ENCODE measurements around the gene TMEM106B.

Gene TMEM106B

GRCh38 chr7:12226756-12227155 lies 15.7 kb downstream of the TMEM106B start:
- in situ Hi-C loops (cut with MboI; ENCODE audit: low sequenced_read_pairs): no loop called here

DNA sequence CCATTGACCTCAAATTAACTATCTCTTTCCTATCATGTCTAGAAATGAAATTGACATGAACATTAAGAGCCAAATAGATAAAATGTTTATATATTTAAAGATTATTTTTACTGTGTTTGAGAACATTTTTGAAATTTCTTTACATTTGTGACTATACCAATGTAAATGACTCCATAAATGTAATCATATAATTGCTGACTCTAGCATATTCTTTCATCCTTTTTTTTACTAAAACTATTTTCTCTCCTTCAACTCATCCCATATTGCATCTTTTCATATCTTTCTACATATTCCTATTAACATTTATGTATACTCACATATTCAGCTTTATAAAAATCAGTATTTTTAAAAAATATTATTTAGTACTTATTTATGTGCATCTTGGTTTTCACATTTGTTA lies 16.9 kb downstream of the TMEM106B start:
- in situ Hi-C loops (cut with MboI; ENCODE audit: low sequenced_read_pairs): no loop called here

DNA sequence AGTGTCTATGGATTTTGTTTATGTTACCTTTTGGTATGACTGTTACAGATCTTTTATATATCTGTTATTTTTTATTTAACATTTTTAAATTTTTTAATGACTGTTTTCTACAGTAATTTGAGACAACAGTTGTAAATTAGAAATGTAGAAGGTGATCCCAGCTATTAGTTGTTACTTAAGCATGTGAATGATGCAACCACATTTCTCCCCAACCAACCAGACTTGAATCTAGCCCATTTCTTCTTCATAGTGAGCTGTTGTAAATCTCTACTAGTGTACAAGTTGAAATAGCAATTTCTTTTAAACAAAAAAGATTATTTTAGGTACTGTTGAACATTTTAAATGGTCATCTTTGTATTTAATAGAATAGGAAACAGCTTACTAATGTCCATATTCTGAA lies 18.0 kb downstream of the TMEM106B start:
- in situ Hi-C loops (cut with MboI; ENCODE audit: low sequenced_read_pairs): no loop called here

GRCh38 chr7:12231097-12231496 lies 20.0 kb downstream of the TMEM106B start:
- in situ Hi-C loops (cut with MboI; ENCODE audit: low sequenced_read_pairs): no loop called here

- in situ Hi-C loops (cut with MboI; ENCODE audit: low sequenced_read_pairs): no loop called here
These were observed 22.1 kb downstream of the TMEM106B start for GRCh38 chr7:12233175-12233574.

GRCh38 chr7:12234334-12234865 lies 23.3 kb downstream of the TMEM106B start:
- in situ Hi-C loops (cut with MboI; ENCODE audit: low sequenced_read_pairs): no loop called here

DNA sequence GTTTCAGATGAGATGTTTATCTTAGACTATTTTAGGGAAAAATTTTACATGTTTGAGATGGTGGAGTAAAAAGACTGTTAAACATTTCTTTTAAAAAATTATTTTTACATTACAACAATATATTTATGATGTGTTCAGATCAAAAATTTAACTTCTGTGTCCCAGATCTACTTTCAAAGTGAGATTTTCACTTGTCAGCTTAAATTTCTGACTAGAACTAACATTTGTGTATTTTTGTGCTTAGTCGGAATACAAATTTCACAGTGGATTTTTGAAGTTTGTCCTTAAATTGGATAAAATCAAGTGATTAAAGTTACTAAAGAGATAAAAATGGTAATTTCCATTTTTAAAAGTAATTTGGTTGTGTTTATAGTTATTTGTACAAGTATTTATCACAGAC lies 24.9 kb downstream of the TMEM106B start:
- in situ Hi-C loops (cut with MboI; ENCODE audit: low sequenced_read_pairs): no loop called here

DNA sequence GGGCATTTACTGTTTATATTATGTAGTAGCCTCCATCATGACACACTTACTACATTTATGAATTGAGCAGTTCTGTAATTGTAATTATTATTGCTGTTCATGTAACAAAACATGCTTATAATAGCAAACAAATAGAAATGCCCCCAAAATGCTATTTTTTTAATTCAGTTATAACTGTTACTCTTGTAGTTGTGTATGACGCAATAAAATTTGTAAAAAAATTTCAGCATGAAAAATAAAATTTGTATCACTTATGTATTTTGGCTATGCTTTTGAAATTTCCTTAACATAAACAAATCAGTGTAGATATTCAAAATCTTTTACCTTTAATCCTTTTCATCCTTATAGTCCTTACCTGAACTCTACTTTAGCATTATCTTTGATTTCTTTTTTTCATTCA lies 25.9 kb downstream of the TMEM106B start:
- in situ Hi-C loops (cut with MboI; ENCODE audit: low sequenced_read_pairs): no loop called here

DNA sequence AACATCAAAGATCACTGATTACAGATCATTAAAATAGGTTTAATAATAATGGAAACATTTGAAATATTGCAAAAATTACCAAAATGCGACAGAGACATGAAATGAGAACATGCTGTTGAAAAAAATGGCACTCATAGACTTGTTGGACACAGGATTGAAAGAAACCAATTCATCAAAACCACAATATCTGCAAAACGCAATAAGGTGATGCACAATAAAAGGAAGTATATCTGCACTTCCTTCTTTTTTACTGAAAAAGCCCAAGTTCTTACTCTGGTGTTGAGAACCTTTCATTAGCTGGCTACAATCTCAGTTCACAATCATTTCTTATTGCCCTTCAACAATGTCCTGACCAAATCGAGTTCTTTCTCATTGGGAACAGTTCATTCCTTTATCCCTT lies 28.7 kb downstream of the TMEM106B start:
- in situ Hi-C loops (cut with MboI; ENCODE audit: low sequenced_read_pairs): no loop called here

GRCh38 chr7:12244129-12244528 lies 33.0 kb downstream of the TMEM106B start:
- in situ Hi-C loops (cut with MboI; ENCODE audit: low sequenced_read_pairs): no loop called here

DNA sequence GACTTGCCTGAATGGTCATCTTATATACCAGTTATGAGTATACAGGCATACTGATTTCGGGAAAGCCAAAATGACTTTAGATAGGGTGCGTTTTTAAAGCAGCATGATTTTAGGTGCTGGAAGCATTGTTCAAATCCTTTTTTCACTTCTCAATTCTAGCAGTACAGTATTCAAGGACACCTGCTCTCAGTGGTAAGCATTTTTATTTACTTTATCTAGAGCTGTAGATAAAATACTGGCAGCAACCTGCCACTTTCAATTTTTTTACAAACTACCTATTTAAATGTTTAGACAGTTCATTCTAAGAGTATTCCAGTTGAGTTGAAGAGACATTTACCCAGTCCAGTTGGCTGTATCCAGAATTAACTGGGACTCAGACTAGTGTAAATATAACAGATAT lies 33.6 kb downstream of the TMEM106B start:
- in situ Hi-C loops (cut with MboI; ENCODE audit: low sequenced_read_pairs): no loop called here

DNA sequence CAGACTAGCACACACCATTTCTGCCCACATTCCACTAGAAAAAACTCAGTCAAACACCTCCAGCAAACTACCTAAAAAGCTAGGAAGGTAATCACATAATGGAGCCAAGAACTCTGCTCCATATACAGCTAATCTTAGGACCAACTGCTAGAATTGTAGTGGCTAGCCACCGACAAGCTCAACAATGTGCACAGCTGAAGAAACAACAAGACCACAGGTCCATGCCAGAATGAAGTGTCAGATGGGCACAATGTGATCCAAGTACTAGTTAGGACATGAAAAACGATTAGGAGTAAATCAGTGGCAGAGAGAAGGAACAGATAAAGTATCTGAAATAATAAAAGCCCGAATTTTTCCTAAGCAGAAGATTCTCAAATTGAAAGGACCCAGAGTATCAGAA lies 38.6 kb downstream of the TMEM106B start:
- in situ Hi-C loops (cut with MboI; ENCODE audit: low sequenced_read_pairs): no loop called here

DNA sequence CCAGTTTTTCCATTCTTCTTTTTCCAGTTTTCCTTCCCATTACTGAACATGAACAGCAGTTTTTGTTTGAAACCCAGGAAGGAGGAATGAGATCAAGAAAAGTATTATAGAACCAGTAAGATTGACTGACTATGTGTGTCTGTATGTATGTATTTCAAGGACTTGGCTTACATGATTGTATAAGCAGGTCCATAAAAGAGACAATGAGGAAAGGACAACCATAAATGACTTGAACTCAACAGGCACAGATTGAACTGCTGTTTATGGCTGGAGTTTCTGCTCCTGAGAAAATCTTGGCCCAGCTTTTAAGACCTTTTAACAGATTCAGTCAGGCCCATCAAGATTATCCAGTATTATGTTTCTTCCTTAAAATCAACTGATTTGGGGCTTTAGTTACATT lies 39.1 kb downstream of the TMEM106B start:
- in situ Hi-C loops (cut with MboI; ENCODE audit: low sequenced_read_pairs): no loop called here

DNA sequence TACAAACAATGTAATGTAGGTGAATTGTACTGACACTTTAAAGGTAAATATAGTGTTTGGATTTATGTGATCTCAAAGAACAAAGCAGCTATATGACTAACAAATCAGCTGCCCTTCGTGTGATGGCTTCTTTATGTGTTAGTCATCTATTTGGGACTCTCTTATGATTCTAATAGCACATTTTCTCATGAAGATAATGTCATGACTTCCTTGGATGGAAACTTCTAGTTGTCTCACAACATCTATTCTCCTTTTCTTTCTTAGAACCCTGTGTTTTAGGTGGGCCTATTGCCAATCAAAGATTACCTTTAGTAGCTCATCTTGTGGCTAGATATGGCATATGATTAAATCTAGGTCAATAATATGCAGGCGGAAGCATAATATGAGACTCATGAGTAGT lies 45.0 kb downstream of the TMEM106B start:
- in situ Hi-C loops (cut with MboI; ENCODE audit: low sequenced_read_pairs): no loop called here

GRCh38 chr7:12257582-12257981 lies 46.5 kb downstream of the TMEM106B start:
- in situ Hi-C loops (cut with MboI; ENCODE audit: low sequenced_read_pairs): no loop called here

- in situ Hi-C loops (cut with MboI; ENCODE audit: low sequenced_read_pairs): no loop called here
These were observed 47.0 kb downstream of the TMEM106B start for GRCh38 chr7:12258074-12258473.

DNA sequence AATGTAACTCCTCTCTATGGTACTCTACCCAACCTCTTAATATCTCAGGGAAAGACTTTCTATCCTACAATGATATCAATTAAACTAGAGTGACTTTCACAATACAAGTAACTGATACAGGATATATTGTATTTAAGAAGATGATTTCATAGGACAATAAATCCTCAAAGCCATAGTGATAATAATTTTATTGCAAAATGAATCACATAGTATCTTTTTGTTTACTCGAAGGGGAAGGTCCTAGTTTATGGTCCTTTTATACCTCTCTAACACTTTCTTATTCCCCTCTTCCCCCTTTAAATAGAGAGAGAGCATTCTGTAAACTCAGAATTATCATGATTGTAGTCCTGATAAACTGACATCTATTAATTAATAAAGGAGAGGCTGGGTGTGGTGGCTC lies 56.4 kb downstream of the TMEM106B start:
- in situ Hi-C loops (cut with MboI; ENCODE audit: low sequenced_read_pairs): no loop called here

DNA sequence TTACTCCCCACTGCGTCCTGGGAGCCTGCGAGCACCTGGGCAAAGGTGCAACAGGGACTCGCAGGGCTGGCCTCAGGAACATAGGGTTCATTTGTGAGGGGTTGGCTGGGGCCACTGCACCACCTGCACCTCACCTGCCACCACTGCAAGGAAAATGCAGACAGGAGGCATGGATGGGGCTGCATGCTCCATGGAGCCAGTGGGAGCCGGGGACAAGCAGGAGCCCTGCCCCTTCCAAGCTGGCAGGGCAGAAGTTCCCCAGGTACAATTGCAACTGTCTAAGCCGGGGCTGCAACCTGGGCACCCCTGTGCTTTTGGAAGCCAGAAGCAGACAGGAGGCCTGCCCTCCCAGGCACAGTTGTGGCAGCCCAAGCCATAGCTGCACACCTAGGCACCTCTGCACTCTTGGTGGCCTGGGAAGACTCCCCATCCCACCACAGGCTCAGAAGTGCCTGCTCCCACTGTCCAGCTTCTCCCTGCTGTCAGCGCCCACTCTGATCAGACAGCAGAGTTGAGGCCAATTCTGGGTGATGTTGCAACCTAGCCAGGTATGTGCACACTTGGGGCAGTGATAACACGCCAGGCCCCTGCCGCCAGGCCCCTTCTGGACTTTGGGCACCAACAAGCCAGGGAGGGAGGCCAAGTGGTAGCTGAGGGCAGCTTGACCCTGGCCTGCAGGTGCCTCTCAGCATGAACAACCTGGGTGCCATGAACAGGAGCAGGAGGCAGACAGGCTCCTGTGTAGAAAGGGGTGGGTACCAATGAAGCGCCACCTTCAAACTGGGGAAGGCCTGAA lies 58.2 kb downstream of the TMEM106B start:
- in situ Hi-C loops (cut with MboI; ENCODE audit: low sequenced_read_pairs): no loop called here

- in situ Hi-C loops (cut with MboI; ENCODE audit: low sequenced_read_pairs): no loop called here
These were observed 69.9 kb downstream of the TMEM106B start for GRCh38 chr7:12281038-12281437.

- in situ Hi-C loops (cut with MboI; ENCODE audit: low sequenced_read_pairs): no loop called here
These were observed 76.8 kb downstream of the TMEM106B start for GRCh38 chr7:12287901-12288300.

- in situ Hi-C loops (cut with MboI; ENCODE audit: low sequenced_read_pairs): no loop called here
These were observed 78.9 kb downstream of the TMEM106B start for GRCh38 chr7:12289996-12290395.

DNA sequence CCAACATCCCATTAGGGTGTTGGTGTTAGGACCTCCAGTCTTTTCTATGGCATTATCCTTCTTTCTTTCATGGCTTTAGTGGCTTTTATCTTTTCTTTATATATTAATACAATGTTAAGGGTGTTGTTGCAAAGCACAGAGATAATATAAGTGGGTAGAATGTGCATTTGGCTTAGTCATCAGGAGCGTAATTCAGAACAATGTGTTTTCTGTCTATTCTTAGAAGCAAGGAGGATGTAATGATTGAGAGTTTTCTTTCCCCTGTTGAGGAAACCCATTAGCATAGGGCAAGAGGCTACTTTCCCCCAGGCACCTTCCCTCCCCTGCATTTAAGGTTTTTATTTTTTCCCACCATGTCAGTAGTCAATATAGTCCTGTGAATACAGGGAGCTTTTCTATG lies 79.7 kb downstream of the TMEM106B start:
- in situ Hi-C loops (cut with MboI; ENCODE audit: low sequenced_read_pairs): no loop called here

DNA sequence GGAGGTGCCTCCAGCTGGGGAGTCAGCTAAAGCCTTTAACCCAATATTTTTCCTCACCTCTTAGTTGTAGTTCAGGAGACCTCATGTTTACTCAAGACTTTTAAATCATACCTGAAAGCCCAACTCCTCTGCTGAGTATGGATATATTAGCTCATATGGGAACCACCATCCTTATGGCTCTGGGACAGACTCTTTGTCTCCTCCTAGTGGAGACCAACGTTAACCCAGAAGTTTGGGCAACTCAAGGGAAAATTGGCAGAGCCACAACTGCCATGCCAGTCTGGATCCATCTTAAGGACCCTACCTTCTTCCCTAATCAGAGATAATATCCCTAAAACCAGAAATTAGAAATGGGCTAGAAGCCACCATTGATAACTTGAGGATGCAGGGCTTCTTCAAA lies 80.8 kb downstream of the TMEM106B start:
- in situ Hi-C loops (cut with MboI; ENCODE audit: low sequenced_read_pairs): no loop called here

Measured in HL-60/S4 treated with retinoic acid at 250 ng/mL for 4 days and 3 days (cell line).